Activated CD8-positive, alpha-beta memory T cell treated with anti-CD3 and anti-CD28 coated beads for 48 hours (primary cell): ENCODE measurements around the gene SFRP4.

ENCODE experiments used
- DNase-seq, 3 experiments: peaks; one replicate each; pipeline ENCODE4 v3.0.0-alpha.2; 2020; ENCODE audit warnings: low read depth in 2 of 3, low spot score in 2 of 3

Gene SFRP4

GRCh38 chr7:37925620-37926019 lies 9.0 kb upstream of the SFRP4 start:
- no peak for DNase-seq

GRCh38 chr7:37924491-37925041 lies 7.9 kb upstream of the SFRP4 start:
- no peak for DNase-seq

- DNase-seq = no peak
These were observed 7.4 kb upstream of the SFRP4 start for GRCh38 chr7:37923996-37924395.

GRCh38 chr7:37921876-37922275 lies 5.3 kb upstream of the SFRP4 start:
- DNase-seq = no peak

- no peak for DNase-seq
These were observed 4.5 kb upstream of the SFRP4 start for GRCh38 chr7:37920849-37921805.

GRCh38 chr7:37920305-37920848 lies 3.8 kb upstream of the SFRP4 start, which contains the start of gene EPDR1:
EPDR1 (plus strand) TSS chr7:37920640; CDS start chr7:37920940, 300 bp downstream.
- no peak for DNase-seq

- no peak for DNase-seq
These were observed 1.9 kb upstream of the SFRP4 start for GRCh38 chr7:37918526-37918925.

GRCh38 chr7:37916017-37916672 lies 472 bp downstream of the SFRP4 start:
- no peak for DNase-seq

GRCh38 chr7:37915438-37915837 lies 1.2 kb downstream of the SFRP4 start:
- DNase-seq = no peak

- no peak for DNase-seq
These were observed 3.9 kb downstream of the SFRP4 start for GRCh38 chr7:37912756-37913155.

GRCh38 chr7:37908221-37908788 lies 8.3 kb downstream of the SFRP4 start:
- no peak for DNase-seq

- no peak for DNase-seq
These were observed 14.6 kb downstream of the SFRP4 start for GRCh38 chr7:37901890-37902524.

- no peak for DNase-seq
These were observed 15.3 kb downstream of the SFRP4 start for GRCh38 chr7:37901236-37901827.

GRCh38 chr7:37899712-37900247 lies 16.8 kb downstream of the SFRP4 start:
- DNase-seq = no peak

GRCh38 chr7:37894671-37895070 lies 21.9 kb downstream of the SFRP4 start:
- DNase-seq = no peak

GRCh38 chr7:37893359-37893758 lies 23.3 kb downstream of the SFRP4 start:
- DNase-seq = no peak

GRCh38 chr7:37882086-37882485 lies 34.5 kb downstream of the SFRP4 start:
- DNase-seq = no peak
